ENCODE results near the gene CREBL2. TPM values are rescaled to one million over a fixed set of nuclear protein-coding genes. Genes with fewer than 3 reads are reported as not detected.
"Not testable (repeated sequence)": the region's sequence is repeated elsewhere in the genome, so short reads cannot be mapped to it uniquely, and the experiment has no call there.

Gene CREBL2
- total and polyA plus RNA-seq, 4 donors: 18.3 to 50.5 (median 27.6) TPM

DNA sequence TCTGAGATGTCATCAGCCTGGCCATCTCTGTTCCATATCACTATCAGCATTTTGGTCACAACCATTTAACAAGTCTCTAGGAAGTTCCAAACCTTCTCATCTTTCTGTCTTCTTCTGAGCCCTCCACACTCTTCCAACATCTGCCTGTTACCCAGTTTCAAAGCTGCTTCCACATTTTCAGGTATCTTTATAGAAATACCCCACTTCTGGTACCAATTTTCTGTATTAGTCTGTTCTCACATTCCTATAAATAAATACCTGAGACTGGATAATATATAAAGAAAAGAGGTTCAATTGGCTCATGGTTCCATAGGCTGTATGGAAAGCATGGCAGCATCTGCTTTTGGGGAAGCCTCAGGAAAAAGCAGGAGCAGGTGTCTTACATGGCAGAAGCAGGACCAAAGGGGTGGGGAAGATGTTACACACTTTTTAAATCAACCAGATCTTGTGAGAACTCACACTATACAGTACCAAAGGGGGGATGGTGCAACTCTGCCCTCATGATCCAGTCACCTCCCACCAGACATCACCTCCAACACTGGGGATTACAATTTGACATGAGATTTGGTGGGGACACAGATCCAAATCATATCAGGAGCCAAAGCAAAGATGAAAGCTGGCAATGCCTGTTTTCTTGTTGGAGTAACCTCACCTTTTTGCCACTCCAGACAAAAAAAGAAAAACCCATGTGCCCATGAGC is 37.4 kb downstream of the CREBL2 start:
- no peak for DNase-seq
- TF ChIP-seq, protein P1, sequence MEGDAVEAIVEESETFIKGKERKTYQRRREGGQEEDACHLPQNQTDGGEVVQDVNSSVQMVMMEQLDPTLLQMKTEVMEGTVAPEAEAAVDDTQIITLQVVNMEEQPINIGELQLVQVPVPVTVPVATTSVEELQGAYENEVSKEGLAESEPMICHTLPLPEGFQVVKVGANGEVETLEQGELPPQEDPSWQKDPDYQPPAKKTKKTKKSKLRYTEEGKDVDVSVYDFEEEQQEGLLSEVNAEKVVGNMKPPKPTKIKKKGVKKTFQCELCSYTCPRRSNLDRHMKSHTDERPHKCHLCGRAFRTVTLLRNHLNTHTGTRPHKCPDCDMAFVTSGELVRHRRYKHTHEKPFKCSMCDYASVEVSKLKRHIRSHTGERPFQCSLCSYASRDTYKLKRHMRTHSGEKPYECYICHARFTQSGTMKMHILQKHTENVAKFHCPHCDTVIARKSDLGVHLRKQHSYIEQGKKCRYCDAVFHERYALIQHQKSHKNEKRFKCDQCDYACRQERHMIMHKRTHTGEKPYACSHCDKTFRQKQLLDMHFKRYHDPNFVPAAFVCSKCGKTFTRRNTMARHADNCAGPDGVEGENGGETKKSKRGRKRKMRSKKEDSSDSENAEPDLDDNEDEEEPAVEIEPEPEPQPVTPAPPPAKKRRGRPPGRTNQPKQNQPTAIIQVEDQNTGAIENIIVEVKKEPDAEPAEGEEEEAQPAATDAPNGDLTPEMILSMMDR (IDR thresholded peaks at IDR 0.05; ENCODE audit: control extremely low read depth, extremely low read depth): no peak
- no peaks in the 10 kb centered on the region for H3K27me3 ChIP-seq (ENCODE audit: control insufficient read depth in 3 of 3, insufficient read depth in 3 of 3, low read length in 2 of 3)

DNA sequence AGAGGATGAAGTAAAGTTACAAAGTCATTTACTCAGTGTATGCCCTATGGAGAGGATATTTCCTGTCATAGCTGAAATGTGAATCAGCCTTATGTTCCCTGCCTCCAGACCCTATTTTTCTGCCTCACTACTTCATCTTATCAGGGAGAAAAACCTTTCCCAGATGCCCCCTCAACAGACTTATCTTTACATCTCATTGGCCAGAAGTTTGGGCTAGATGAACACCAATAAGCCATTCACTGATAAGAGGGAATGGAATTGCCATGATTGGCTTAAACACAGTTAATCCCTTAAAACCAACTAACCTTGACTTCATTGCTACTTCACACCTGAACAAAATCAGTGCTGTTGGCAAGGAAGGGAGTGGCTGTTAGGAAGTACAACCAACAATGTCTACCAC is 40.1 kb downstream of the CREBL2 start:
- TF ChIP-seq, protein P1 (IDR thresholded peaks at IDR 0.05; ENCODE audit: control extremely low read depth, extremely low read depth): no peak

More for the DNA sequence above, 37.4 kb downstream of the CREBL2 start:
- Histone ChIP-seq H3K4me3 (no peak overlapping the region), H3K36me3 (ENCODE audit: control insufficient read depth in 4 of 4, insufficient read depth in 4 of 4, low read length in 4 of 4) (peaks cover 0 to 1% (median 0%) of the 10 kb centered on the region in 4 donors), H3K27ac (ENCODE audit: low read depth in 1 of 2, low read length in 1 of 2) (no peak overlapping the region), H3K4me1 (ENCODE audit: control insufficient read depth in 5 of 5, insufficient read depth in 5 of 5, low read length in 5 of 5) (no peaks in the 10 kb centered on the region), H3K9me3 (ENCODE audit: control insufficient read depth in 4 of 4, insufficient read depth in 3 of 4, low read length in 3 of 4) (peaks cover 0 to 11% (median 4%) of the 10 kb centered on the region in 4 donors), H3K9ac (ENCODE audit: insufficient read depth in 1 of 2, low read length in 2 of 2) (no peak overlapping the region)
- ATAC-seq (ENCODE audit: insufficient read depth, low FRiP score): no peak

DNA sequence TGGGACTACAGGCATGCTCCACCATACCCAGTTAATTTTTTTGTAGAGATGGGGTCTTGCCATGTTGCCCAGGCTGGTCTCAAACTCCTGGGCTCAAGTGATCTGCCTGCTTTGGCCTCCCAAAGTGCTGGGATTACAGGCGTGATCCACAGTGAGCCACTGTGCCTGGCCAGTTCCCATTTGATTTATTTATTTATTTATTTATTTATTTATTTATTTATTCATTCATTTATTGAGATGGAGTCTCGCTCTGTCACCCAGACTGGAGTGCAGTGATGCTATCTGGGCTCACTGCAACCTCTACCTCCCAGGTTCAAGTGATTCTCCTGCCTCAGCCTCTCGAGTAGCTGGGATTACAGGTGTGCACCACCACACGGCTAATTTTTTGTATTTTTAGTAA is 41.0 kb downstream of the CREBL2 start:
- peaks cover 0 to 11% (median 4%) of the 10 kb centered on the region in 4 donors for H3K9me3 ChIP-seq (ENCODE audit: control insufficient read depth in 4 of 4, insufficient read depth in 3 of 4, low read length in 3 of 4)
- H3K27ac ChIP-seq (ENCODE audit: low read depth in 1 of 2, low read length in 1 of 2); H3K27me3 ChIP-seq (ENCODE audit: control insufficient read depth in 3 of 3, insufficient read depth in 3 of 3, low read length in 2 of 3); ATAC-seq (ENCODE audit: insufficient read depth, low FRiP score); H3K4me3 ChIP-seq; DNase-seq; H3K36me3 ChIP-seq (ENCODE audit: control insufficient read depth in 4 of 4, insufficient read depth in 4 of 4, low read length in 4 of 4); H3K4me1 ChIP-seq (ENCODE audit: control insufficient read depth in 5 of 5, insufficient read depth in 5 of 5, low read length in 5 of 5); H3K9ac ChIP-seq (ENCODE audit: insufficient read depth in 1 of 2, low read length in 2 of 2): not testable (repeated sequence)
- WGBS, 2 donors: 93 to 99% methylated on average over 4 of the region's 4 CpGs

More for the DNA sequence above, 40.1 kb downstream of the CREBL2 start:
- H3K9me3 ChIP-seq (ENCODE audit: control insufficient read depth in 4 of 4, insufficient read depth in 3 of 4, low read length in 3 of 4): peaks cover 0 to 11% (median 4%) of the 10 kb centered on the region in 4 donors
- no peak for DNase-seq
- no peak for ATAC-seq (ENCODE audit: insufficient read depth, low FRiP score)
- no peak overlapping the region for H3K27ac ChIP-seq (ENCODE audit: low read depth in 1 of 2, low read length in 1 of 2)
- H3K4me1 ChIP-seq (ENCODE audit: control insufficient read depth in 5 of 5, insufficient read depth in 5 of 5, low read length in 5 of 5): peaks cover 0 to 6% (median 0%) of the 10 kb centered on the region in 5 donors
- no peaks in the 10 kb centered on the region for H3K27me3 ChIP-seq (ENCODE audit: control insufficient read depth in 3 of 3, insufficient read depth in 3 of 3, low read length in 2 of 3)
- H3K36me3 ChIP-seq (ENCODE audit: control insufficient read depth in 4 of 4, insufficient read depth in 4 of 4, low read length in 4 of 4): no peaks in the 10 kb centered on the region
- H3K4me3 ChIP-seq: no peak overlapping the region
- H3K9ac ChIP-seq (ENCODE audit: insufficient read depth in 1 of 2, low read length in 2 of 2): no peak overlapping the region

DNA sequence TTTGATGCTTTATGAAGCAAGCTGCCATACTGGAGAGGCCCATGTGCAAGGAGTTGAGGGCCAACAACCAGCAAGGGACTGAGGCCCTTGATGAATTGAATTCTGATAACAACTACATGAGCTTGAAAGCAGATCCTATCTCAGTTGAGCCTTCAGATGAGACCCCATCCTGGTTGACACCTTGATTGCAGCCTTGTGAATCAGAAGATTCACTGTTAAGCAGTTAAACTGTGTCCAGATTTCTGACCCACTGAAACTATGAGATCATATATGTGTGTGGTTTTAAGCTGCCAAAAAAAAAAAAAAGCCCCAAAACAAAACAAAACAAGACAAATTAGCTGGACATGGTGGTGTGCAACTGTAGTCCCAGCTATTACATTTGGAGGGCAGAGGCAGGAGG is 42.2 kb downstream of the CREBL2 start:
- H3K4me3 ChIP-seq: no peak overlapping the region
- ATAC-seq (ENCODE audit: insufficient read depth, low FRiP score) (no peak), DNase-seq (no peak)
- H3K4me1 ChIP-seq (ENCODE audit: control insufficient read depth in 5 of 5, insufficient read depth in 5 of 5, low read length in 5 of 5): peaks cover 0 to 6% (median 0%) of the 10 kb centered on the region in 5 donors
- no peaks in the 10 kb centered on the region for H3K27me3 ChIP-seq (ENCODE audit: control insufficient read depth in 3 of 3, insufficient read depth in 3 of 3, low read length in 2 of 3)
- H3K36me3 ChIP-seq (ENCODE audit: control insufficient read depth in 4 of 4, insufficient read depth in 4 of 4, low read length in 4 of 4): no peaks in the 10 kb centered on the region
- H3K9me3 ChIP-seq (ENCODE audit: control insufficient read depth in 4 of 4, insufficient read depth in 3 of 4, low read length in 3 of 4): peaks cover 0 to 4% (median 1%) of the 10 kb centered on the region in 4 donors
- no peak overlapping the region for H3K9ac ChIP-seq (ENCODE audit: insufficient read depth in 1 of 2, low read length in 2 of 2)
- TF ChIP-seq, protein P1 (IDR thresholded peaks at IDR 0.05; ENCODE audit: control extremely low read depth, extremely low read depth): no peak
- H3K27ac ChIP-seq (ENCODE audit: low read depth in 1 of 2, low read length in 1 of 2): no peak overlapping the region
